K562 (cell line): Measurements from ENCODE around the gene API5. TPM values are rescaled to one million over a fixed set of nuclear protein-coding genes. Genes with fewer than 3 reads are reported as not detected.

Experiments used
- ARID4B ChIP-seq: sonication (generic); formaldehyde crosslinking; IDR thresholded peaks from 2 replicates; pipeline ENCODE4 v1.8.0; 2022; ENCODE audit warnings: mild to moderate bottlenecking, missing genetic modification reagents
- RCOR1 ChIP-seq, 2 experiments: IDR thresholded peaks; 2 replicates each; pipeline ENCODE4 v1.6.1; 2012; ENCODE audit warnings: low read depth in 2 of 2, low read length in 2 of 2, borderline replicate concordance in 1 of 2, improper control_type of control experiment in 1 of 2
- ZMIZ1 ChIP-seq, 2 experiments: fragments of 150-350 bp in 1 of 2; IDR thresholded peaks; 2 replicates each; pipeline ENCODE4 v1.6.1; 2012 to 2016; ENCODE audit warnings: low read depth in 2 of 2, low read length in 2 of 2, mild to moderate bottlenecking in 1 of 2, moderate library complexity in 1 of 2
- ZNF551 ChIP-seq: fragments of 250-450 bp; sonication (Bioruptor Pico); IDR thresholded peaks from 2 replicates; pipeline ENCODE4 v1.5.0; 2021; ENCODE audit warnings: mild to moderate bottlenecking, moderate library complexity
- ZNF766 ChIP-seq: fragments of 200-800 bp; sonication (Bioruptor generic); conservative IDR thresholded peaks from 2 replicates; pipeline ENCODE4 v1.6.1; 2016; ENCODE audit warnings: missing genetic modification characterization, missing compliant biosample characterization
- polyA plus RNA-seq, 8 experiments: library from polyadenylated mRNA; depleted of rRNA in 4 of 8; stranded (reverse) in 5 of 8; unstranded in 3 of 8; fragments of >200 nt; fragmentation: Nextera tagmentation in 2 of 8; fragmentation: Illumina TruSeq in 1 of 8; extraction: Ambion mirVana in 2 of 8; extraction: Trizol in 1 of 8; gene quantifications; 2 replicates each; pipeline versions ENCODE4 v1.2.1 to v1.2.3, GENCODE V29; 2011 to 2014; ENCODE audit warnings: inconsistent platforms in 1 of 8, missing spikeins in 1 of 8
- total RNA-seq, 7 experiments: library from RNA; depleted of rRNA in 6 of 7; stranded (reverse); fragments of >200 nt in 6 of 7; fragmentation: Illumina TruSeq in 2 of 7; extraction: Trizol in 2 of 7; gene quantifications; 2 replicates each; pipeline versions ENCODE4 v1.2.1 to v1.2.3, GENCODE V29; 2011 to 2021; ENCODE audit warnings: low replicate concordance in 1 of 7

The API5 gene
- total and polyA plus RNA-seq, 9 of the 15 experiments (the other 6 are each of a cell fraction or from before 2014, with no cell fraction given) = 59.8 to 146 (median 123) TPM

GRCh38 chr11:43269254-43269918, 42.4 kb upstream of the API5 start (continued):
- TF ChIP-seq ZMIZ1 (IDR thresholded peaks at IDR 0.05; ENCODE audit: low read depth in 2 of 2, low read length in 2 of 2) (no peak), ZNF766 (CRISPR knock-in tag) (no peak), ZNF551 (CRISPR knock-in tag) (no peak), RCOR1 (IDR thresholded peaks at IDR 0.05; ENCODE audit: borderline replicate concordance in 1 of 2, low read depth in 2 of 2, low read length in 2 of 2) (no peak), ARID4B (CRISPR knock-in tag) (no peak)
